Astrocyte of the hippocampus (primary cell): ENCODE data around the gene ZKSCAN7.
"Not testable (repeated sequence)": the region's sequence is repeated elsewhere in the genome, so short reads cannot be mapped to it uniquely, and the experiment has no call there.

ENCODE experiments used
- DNase-seq: peaks from one replicate; pipeline ENCODE4 v3.0.0; 2011; ENCODE audit warnings: low read depth, low spot score

ZKSCAN7 gene

GRCh38 chr3:44576613-44577012 lies 21.6 kb downstream of the ZKSCAN7 start:
- DNase-seq = no peak

GRCh38 chr3:44577354-44577952 lies 22.5 kb downstream of the ZKSCAN7 start:
- DNase-seq = not testable (repeated sequence)

GRCh38 chr3:44578316-44578715 lies 23.3 kb downstream of the ZKSCAN7 start:
- DNase-seq = not testable (repeated sequence)

GRCh38 chr3:44578924-44579515 lies 24.0 kb downstream of the ZKSCAN7 start:
- DNase-seq = not testable (repeated sequence)

- not testable (repeated sequence) for DNase-seq
Measured at GRCh38 chr3:44579749-44580148, 24.8 kb downstream of the ZKSCAN7 start.

- DNase-seq = not testable (repeated sequence)
Measured at GRCh38 chr3:44580971-44581370, 26.0 kb downstream of the ZKSCAN7 start.

- DNase-seq = peak; percentile 95
Measured at GRCh38 chr3:44584646-44585501, 29.9 kb downstream of the ZKSCAN7 start, which contains the start of gene ZNF660. Gene ZNF660 (plus strand): TSS chr3:44584964. CDS start chr3:44594194, 9,230 bp downstream.

GRCh38 chr3:44596621-44597020 lies 41.6 kb downstream of the ZKSCAN7 start:
- DNase-seq = no peak

GRCh38 chr3:44601749-44602148 lies 46.8 kb downstream of the ZKSCAN7 start:
- DNase-seq = no peak

GRCh38 chr3:44612678-44613077 lies 57.7 kb downstream of the ZKSCAN7 start:
- DNase-seq = no peak
